B cell (primary cell): Measurements from ENCODE around the gene D2HGDH. TPM values are rescaled to one million over a fixed set of nuclear protein-coding genes. Genes with fewer than 3 reads are reported as not detected.

Experiments used
- ATAC-seq: fragments of 200-7000 bp; cut with Tn5 transposase; one replicate; pipeline ENCODE4 v1.10.0; 2021; ENCODE audit warnings: low read depth, mild to moderate bottlenecking, moderate number of reproducible peaks, moderate library complexity
- CTCF ChIA-PET: fragments of 350-600 bp; sonication (Branson Sonifier 250); formaldehyde crosslinking; loops from one replicate; lab custom pipeline; 2021; ENCODE audit warnings: antibody characterized with exemption, inconsistent platforms; lab: Charles Lee
- POLR2A ChIA-PET: fragments of 350-600 bp; sonication (Branson Sonifier 250); formaldehyde crosslinking; loops from one replicate; lab custom pipeline; 2021; ENCODE audit warnings: antibody characterized with exemption; lab: Charles Lee
- DNase-seq: peaks from one replicate; pipeline ENCODE4 v3.0.0; 2013
- H2AFZ ChIP-seq: 2 replicates; pipeline ENCODE4 v1.6.1; 2012; ENCODE audit warnings: mild to moderate bottlenecking, low read depth, low read length; ENCODE audit not compliant: insufficient read depth, poor library complexity, severe bottlenecking
- H3K27ac ChIP-seq, 2 donors: 1 replicate in 1 of 2; 2 replicates in 1 of 2; pipeline ENCODE4 v1.5.1; 2012 to 2013; ENCODE audit warnings: low read length in 2 of 2, mild to moderate bottlenecking in 2 of 2, moderate library complexity in 1 of 2
- H3K27me3 ChIP-seq, 4 experiments: fragments of 200-600 bp in 1 of 4; sonication (generic) in 1 of 4; replicated peaks in 1 of 4; 1 replicate in 2 of 4; 2 replicates in 2 of 4; pipeline versions ENCODE4 v1.6.1 to v1.7.0; 2013 to 2016; ENCODE audit warnings: low read length in 3 of 4, mild to moderate bottlenecking in 2 of 4, mixed read lengths in 1 of 4, moderate library complexity in 1 of 4; ENCODE audit not compliant: insufficient read depth in 4 of 4, control insufficient read depth in 3 of 4; ENCODE audit errors: control extremely low read depth in 1 of 4
- H3K36me3 ChIP-seq, 2 experiments: replicated peaks in 1 of 2; 1 replicate in 1 of 2; 2 replicates in 1 of 2; pipeline versions ENCODE4 v1.6.1 to v1.7.1; 2013; ENCODE audit warnings: low read length in 1 of 2; ENCODE audit not compliant: insufficient read depth in 2 of 2, control insufficient read depth in 1 of 2; ENCODE audit errors: control extremely low read depth in 1 of 2, extremely low read depth in 1 of 2
- H3K4me1 ChIP-seq, 2 donors: fragments of 200-600 bp in 1 of 2; sonication (generic) in 1 of 2; 1 replicate in 1 of 2; 2 replicates in 1 of 2; pipeline versions ENCODE4 v1.5.1 to v1.6.1; 2013 to 2017; ENCODE audit warnings: low read length in 2 of 2; ENCODE audit not compliant: control insufficient read depth in 2 of 2, insufficient read depth in 2 of 2
- H3K4me2 ChIP-seq: replicated peaks from 2 replicates; pipeline ENCODE3; 2012; ENCODE audit warnings: mild to moderate bottlenecking, low read depth, low read length; ENCODE audit not compliant: poor library complexity, severe bottlenecking
- H3K4me3 ChIP-seq, 5 experiments: fragments of 200-600 bp in 1 of 5; sonication (generic) in 1 of 5; 1 replicate in 3 of 5; 2 replicates in 2 of 5; pipeline versions ENCODE4 v1.5.1 to v1.7.0; 2011 to 2016; ENCODE audit warnings: low read length in 4 of 5, mild to moderate bottlenecking in 4 of 5, low read depth in 2 of 5, control low read depth in 1 of 5, moderate library complexity in 1 of 5; ENCODE audit not compliant: insufficient read depth in 1 of 5; ENCODE audit errors: control extremely low read depth in 1 of 5, extremely low read depth in 1 of 5
- H3K79me2 ChIP-seq: fragments of 200-600 bp; sonication (generic); one replicate; pipeline ENCODE4 v1.6.0; 2016; ENCODE audit warnings: low read length; ENCODE audit not compliant: control insufficient read depth, insufficient read depth
- H3K9ac ChIP-seq: fragments of 200-600 bp; sonication (generic); 2 replicates; pipeline ENCODE4 v1.6.1; 2017; ENCODE audit warnings: mild to moderate bottlenecking, low read length, moderate library complexity
- H3K9me3 ChIP-seq, 3 donors: one replicate each; pipeline versions ENCODE4 v1.6.1 to v1.7.1; 2013; ENCODE audit warnings: low read length in 2 of 3; ENCODE audit not compliant: control insufficient read depth in 2 of 3, insufficient read depth in 1 of 3; ENCODE audit errors: control extremely low read depth in 1 of 3
- H4K20me1 ChIP-seq: 2 replicates; pipeline ENCODE4 v1.6.0; 2012; ENCODE audit warnings: mild to moderate bottlenecking, low read length; ENCODE audit not compliant: insufficient read depth, control insufficient read depth, poor library complexity, severe bottlenecking
- H3K27ac Mint-ChIP-seq: one replicate; pipeline ENCODE4 v1.8.0; 2021; ENCODE audit warnings: mixed read lengths
- H3K27me3 Mint-ChIP-seq: one replicate; pipeline ENCODE4 v1.8.0; 2021; ENCODE audit warnings: mixed read lengths
- H3K4me1 Mint-ChIP-seq: one replicate; pipeline ENCODE4 v1.8.0; 2021; ENCODE audit warnings: mixed read lengths
- H3K4me3 Mint-ChIP-seq: one replicate; pipeline ENCODE4 v1.8.0; 2021; ENCODE audit warnings: mixed read lengths
- H3K9me3 Mint-ChIP-seq: one replicate; pipeline ENCODE4 v1.8.0; 2022; ENCODE audit warnings: mixed read lengths; ENCODE audit not compliant: insufficient read depth
- EZH2 ChIP-seq: IDR thresholded peaks from 2 replicates; pipeline ENCODE4 v1.6.1; 2012; ENCODE audit warnings: borderline replicate concordance, low read depth, mild to moderate bottlenecking, moderate library complexity, low read length; ENCODE audit not compliant: insufficient read depth, poor library complexity, severe bottlenecking
- WGBS: methylation state at CpG from one replicate; pipeline ENCODE4 v1.1.5; 2013; ENCODE audit warnings: missing lambda C conversion rate; ENCODE audit not compliant: insufficient coverage; 5-methylcytosine and 5-hydroxymethylcytosine counted together
- intact Hi-C: fragments of 100-400 bp; cut with micrococcal nuclease; formaldehyde crosslinking; loops from one replicate; pipeline ENCODE4 v1.10.0; 2022
- polyA plus RNA-seq: library from polyadenylated mRNA; depleted of rRNA; stranded (reverse); fragments of >200 nt; gene quantifications from 2 replicates; pipeline ENCODE4 v1.2.3, GENCODE V29; 2012
- total RNA-seq, 2 donors: library from RNA; stranded (reverse); fragments of 120-200 nt in 1 of 2; gene quantifications; 1 replicate in 1 of 2; 2 replicates in 1 of 2; pipeline versions ENCODE4 v1.2.3 to v1.2.4, GENCODE V29; 2013 to 2022
- TF ChIP-seq, protein P1 (sequence below): fragments of 200-600 bp; IDR thresholded peaks from one replicate; pipeline ENCODE4 v1.8.0; 2022; ENCODE audit warnings: antibody characterized with exemption, mild to moderate bottlenecking

The D2HGDH gene
- total and polyA plus RNA-seq, 2 donors (not counting 1 experiment from before 2014, with no cell fraction given) = 44.0 to 67.7 TPM

DNA sequence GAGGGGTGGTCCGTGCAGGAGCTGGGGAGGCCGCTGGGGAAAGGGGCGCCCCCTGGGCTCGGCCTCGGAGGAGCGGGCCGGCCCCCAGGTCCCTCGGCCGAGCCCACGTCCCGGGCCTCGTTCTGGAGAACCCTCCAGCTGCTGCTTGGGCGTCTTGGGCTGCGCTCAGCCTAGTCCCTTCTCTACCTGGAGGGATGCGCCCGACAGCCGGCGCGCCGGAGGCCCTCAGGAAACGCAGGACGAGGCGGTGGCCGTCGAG, 293 bp upstream of the D2HGDH start:
- Histone ChIP-seq H3K9me3 (peaks cover 0 to 5% (median 0%) of the 10 kb centered on the region in 3 donors), H3K4me2 (peak overlapping the region; percentile 90), H3K27ac (peak overlapping the region; percentile 40 to 84), H3K9ac (peak overlapping the region; percentile 86), H3K79me2 (peaks cover 12% of the 10 kb centered on the region), H2AFZ (peak overlapping the region; percentile 92), H3K27me3 (no peaks in the 10 kb centered on the region), H4K20me1 (no peaks in the 10 kb centered on the region), H3K36me3 (no peaks in the 10 kb centered on the region), H3K4me1 (peaks cover 4 to 28% of the 10 kb centered on the region in 2 donors), H3K4me3 (peak overlapping the region in 4 of 5 experiments; percentile 49 to 94 (median 70))
- no peaks in the 10 kb centered on the region for H3K27me3 Mint-ChIP-seq
- H3K27ac Mint-ChIP-seq = peak overlapping the region; percentile 46
- peak overlapping the region; percentile 76 for H3K4me3 Mint-ChIP-seq
- no peaks in the 10 kb centered on the region for H3K9me3 Mint-ChIP-seq
- H3K4me1 Mint-ChIP-seq = peaks cover 37% of the 10 kb centered on the region
- ATAC-seq (peak; percentile 15), DNase-seq (no peak)
- intact Hi-C loops = loop anchor here (1.0 kb wide), 5 partner anchors 32 to 376 kb away; partner anchors contain the start of genes DTYMK and ING5
- under 1% methylated on average over 25 of the region's 25 CpGs for WGBS
- ChIA-PET CTCF (interaction anchor here (0.8 to 5.8 kb wide), 11 partner anchors 9 to 883 kb away, joined by 3 to 41 read pairs (median 4); partner anchors contain the start of genes DTYMK and ING5), POLR2A (interaction anchor here (1.1 to 2.9 kb wide), 6 partner anchors 32 to 1173 kb away, joined by 3 to 30 read pairs (median 4); partner anchors contain the start of genes ATG4B, DTYMK, ING5 and THAP4)
- no peak for TF ChIP-seq EZH2
- TF ChIP-seq, protein P1, sequence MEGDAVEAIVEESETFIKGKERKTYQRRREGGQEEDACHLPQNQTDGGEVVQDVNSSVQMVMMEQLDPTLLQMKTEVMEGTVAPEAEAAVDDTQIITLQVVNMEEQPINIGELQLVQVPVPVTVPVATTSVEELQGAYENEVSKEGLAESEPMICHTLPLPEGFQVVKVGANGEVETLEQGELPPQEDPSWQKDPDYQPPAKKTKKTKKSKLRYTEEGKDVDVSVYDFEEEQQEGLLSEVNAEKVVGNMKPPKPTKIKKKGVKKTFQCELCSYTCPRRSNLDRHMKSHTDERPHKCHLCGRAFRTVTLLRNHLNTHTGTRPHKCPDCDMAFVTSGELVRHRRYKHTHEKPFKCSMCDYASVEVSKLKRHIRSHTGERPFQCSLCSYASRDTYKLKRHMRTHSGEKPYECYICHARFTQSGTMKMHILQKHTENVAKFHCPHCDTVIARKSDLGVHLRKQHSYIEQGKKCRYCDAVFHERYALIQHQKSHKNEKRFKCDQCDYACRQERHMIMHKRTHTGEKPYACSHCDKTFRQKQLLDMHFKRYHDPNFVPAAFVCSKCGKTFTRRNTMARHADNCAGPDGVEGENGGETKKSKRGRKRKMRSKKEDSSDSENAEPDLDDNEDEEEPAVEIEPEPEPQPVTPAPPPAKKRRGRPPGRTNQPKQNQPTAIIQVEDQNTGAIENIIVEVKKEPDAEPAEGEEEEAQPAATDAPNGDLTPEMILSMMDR = peak; percentile 20

DNA sequence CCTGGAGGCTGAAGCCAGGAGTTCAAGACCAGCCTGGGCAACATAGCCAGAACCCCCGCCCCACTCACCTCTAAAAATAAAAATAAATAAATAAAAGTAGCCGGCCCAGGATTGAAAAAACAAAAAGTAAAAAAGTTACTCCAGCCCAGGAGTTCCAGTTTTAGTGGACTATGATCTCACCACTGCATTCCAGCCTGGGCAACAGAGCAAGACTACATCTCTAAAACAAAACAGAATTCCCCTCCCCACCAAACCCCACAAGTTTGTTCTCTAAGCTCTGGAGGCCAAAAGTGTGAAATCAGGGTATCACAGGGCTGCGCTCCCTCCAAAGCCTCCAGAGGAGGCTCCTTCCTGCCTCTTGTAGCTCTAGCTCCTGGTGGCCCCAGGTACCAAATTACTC, 1.7 kb downstream of the D2HGDH start:
- H3K4me1 Mint-ChIP-seq = peaks cover 31% of the 10 kb centered on the region

More for the DNA sequence above, 1.7 kb downstream of the D2HGDH start:
- ChIA-PET POLR2A (no interaction called here), CTCF (interaction anchor here (0.6 kb wide), 1 partner anchor 43 kb away, joined by 4 read pairs; no protein-coding TSS in a partner anchor)
- Histone ChIP-seq H3K27ac (no peak overlapping the region), H4K20me1 (no peaks in the 10 kb centered on the region), H3K9ac (no peak overlapping the region), H3K9me3 (peaks cover 0 to 5% (median 0%) of the 10 kb centered on the region in 3 donors), H3K4me1 (peaks cover 4 to 30% of the 10 kb centered on the region in 2 donors), H3K4me3 (no peak overlapping the region), H3K79me2 (peaks cover 12% of the 10 kb centered on the region), H3K36me3 (no peaks in the 10 kb centered on the region), H3K27me3 (no peaks in the 10 kb centered on the region), H3K4me2 (no peak overlapping the region), H2AFZ (no peak overlapping the region)
- no peaks in the 10 kb centered on the region for H3K27me3 Mint-ChIP-seq
- no peak for ATAC-seq
- H3K27ac Mint-ChIP-seq = no peak overlapping the region
- H3K4me3 Mint-ChIP-seq = peak overlapping the region; percentile 92
- TF ChIP-seq, protein P1 = no peak
- TF ChIP-seq EZH2 = no peak
- no peaks in the 10 kb centered on the region for H3K9me3 Mint-ChIP-seq
- no peak for DNase-seq
- intact Hi-C loops = no loop called here
- 100% methylated on average over 1 of the region's 3 CpGs for WGBS
